NCI-H1048 (cell line): ENCODE measurements around the gene PLXNA2.

Experiments
- DNase-seq: peaks from one replicate; lab custom pipeline; 2025; lab: John Stamatoyannopoulos, UW

PLXNA2 gene

DNA sequence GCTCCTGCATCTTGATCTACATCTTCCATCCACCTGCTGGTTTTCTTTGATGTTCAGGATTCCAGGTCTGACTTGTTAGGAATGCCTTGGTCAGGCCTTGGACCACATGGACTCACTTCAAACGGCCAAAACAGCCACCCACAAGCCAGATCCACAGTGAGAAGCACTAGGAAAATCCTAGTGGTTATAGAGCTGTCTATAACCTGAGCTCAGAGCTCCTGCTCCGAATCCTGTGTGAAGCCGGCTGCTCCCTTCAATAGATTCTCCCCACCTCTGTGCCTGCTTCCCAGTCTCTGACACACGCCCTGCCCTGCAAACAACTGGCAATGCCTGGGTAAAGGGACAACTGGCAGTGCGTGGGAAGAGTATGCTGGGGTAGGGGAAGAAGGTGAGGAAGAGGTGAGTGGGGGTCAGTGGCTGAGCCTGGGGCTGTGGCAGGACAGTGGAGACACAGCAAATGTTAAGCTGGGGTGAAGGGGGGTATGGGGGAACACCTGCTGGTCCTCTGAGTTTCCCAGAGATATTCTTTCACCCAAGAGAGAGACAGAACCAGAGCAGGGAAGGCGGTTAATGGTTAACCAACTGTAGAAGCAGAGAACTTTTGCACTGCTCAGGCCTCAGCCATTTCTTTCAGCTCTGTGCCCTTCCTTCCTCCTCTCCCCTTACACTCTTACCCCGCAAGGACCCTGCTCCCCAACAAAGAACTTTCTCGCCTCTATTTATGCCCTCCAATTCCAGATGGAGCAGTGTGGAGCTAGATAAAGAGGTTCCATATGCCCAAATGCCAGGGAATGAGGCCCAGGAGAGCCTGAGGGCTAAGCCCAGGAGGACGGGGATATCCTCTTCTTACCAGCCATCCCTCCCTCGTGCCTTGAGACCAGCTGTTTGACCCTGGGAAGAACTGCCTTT lies 4.5 kb downstream of the PLXNA2 start:
- DNase-seq = no peak

DNA sequence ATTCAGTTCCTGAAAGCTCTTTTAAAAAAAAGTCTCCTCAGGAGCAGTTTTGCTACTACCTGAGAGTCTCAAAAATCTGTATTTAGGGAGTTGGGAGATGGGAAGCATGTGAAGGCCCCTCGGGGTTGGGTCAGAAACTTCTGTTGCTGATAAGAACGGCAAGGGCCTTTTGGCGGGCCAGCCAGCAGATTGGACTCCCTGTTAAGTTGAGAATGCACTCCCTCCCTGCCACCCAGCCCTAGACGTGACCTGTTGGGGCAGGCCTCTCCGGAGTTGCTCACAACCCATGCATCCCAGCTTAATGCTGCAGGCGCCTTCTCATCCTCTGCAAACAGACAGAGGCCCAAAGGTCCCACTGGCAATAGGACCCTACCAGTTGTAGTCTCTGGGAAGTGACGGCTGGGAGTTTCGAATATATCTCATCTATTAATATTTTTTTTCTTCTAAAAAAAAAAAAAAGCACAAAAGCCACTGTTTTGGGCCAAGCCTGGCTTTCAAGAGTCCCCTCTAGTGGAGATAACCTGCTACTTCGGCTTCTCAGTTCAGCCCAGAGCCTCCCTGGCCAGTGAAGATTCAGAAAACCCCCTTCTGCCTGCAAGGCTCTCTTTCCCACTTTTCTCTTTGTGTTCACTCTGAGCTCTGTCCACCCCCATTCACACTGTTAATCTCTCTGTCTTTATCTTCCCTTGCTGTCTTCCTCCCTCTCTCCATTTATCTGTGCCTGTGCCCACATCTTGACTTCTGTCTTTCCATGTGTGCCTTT lies 5.3 kb downstream of the PLXNA2 start:
- DNase-seq = no peak

DNA sequence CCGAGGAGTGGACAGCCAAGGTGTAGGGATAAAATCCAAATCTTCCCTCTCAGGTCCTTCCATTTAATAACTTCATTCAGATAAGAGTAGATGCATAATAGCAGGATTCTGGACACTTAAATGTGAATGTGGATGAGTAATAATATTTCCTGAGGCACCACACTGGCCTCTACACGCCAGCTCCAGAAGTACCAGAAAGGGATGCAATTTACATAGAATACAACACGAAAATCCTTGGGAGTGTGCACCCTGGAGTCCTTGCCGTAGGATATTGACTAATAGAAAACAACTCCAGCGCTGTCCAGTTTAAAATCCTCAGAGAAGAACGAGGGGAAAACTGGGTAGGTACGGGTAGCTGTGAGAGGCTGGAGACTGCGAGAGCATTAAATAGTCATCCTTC lies 6.9 kb downstream of the PLXNA2 start:
- DNase-seq = no peak

DNA sequence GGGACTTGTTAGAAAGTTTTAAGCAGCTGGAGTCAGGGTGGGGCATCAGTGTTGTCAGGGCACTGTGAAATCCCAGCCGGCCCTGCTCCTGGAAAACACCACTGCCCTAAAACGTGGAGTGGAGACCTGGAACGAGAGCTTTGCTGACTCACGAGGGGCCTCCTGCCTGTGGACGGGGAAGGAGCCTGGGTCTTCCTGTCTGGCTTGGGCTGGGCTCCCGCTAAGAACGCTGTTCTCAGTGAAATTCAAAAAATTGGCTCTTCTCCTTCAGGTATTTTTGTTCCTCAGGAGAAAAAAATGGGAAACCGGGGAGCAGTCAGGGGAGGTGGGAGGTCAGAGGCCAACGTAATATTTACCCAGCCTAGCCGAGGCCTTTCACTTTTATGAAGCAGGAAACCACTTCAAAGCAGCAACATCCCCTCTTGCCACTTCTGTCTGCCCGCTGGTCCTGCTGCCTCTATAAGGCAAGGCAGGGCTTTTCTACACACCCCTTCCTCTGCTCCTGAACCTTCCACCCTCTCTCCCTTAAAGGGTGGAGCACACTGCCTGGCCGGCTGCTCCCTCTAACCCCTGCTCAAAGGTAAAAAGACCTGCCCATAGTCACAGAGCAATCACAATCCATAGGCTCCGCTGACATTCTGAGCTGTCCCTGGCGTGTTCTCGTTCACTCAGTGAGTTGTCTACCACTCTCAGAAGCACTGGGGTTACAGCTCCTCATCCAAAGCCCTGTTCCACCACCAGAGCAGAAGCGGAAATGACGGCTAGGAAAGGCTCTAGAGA lies 8.0 kb downstream of the PLXNA2 start:
- no peak for DNase-seq

DNA sequence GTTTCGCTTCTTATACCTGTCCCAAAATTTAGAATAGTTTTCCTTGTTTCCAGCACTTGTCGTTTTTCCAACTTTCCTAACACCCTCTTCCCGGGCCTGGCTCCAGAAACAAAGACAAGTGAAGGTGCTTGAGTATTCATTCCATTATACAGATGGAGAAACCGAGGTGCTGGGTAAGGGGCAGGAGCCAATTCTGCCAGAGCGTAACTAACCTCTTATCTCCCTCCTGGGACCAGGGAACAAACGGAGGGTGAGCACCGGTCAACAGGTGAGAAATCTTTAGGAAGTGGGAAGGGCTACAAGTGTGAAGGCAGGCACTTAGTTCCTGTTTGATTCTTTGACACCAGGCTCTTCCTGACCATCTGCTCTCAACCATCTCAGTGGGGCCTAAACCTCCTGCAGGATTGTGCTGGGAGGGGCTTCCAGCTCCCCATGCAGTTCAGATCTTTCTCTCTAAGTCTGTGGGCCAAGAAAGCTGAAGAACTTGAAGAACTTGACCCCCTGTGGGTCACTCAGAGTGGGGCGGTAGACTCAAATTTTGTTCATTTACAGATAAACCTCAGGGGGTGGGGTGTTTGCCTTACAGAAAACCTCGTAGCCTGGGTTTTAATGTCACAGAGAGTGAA lies 8.7 kb downstream of the PLXNA2 start:
- DNase-seq = no peak

DNA sequence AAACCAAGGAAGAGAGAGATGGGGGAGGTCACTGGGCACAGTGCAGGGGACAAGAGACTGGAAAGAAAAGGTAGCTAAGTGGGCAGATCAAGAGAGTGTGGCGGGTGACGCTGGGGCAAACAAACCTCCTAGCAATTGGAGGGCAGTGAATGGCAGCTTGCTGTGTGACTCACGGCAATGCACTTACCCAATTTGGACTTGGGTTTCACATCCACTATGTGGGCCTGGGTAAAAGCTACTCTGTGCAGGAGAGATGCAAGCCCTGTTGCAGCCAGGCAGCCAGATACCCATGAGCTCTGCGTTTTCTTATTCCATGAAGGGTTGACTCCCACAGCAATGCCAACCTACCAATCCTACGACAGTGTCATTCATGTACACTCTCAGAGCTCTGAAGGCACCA lies 9.5 kb downstream of the PLXNA2 start:
- DNase-seq = no peak

DNA sequence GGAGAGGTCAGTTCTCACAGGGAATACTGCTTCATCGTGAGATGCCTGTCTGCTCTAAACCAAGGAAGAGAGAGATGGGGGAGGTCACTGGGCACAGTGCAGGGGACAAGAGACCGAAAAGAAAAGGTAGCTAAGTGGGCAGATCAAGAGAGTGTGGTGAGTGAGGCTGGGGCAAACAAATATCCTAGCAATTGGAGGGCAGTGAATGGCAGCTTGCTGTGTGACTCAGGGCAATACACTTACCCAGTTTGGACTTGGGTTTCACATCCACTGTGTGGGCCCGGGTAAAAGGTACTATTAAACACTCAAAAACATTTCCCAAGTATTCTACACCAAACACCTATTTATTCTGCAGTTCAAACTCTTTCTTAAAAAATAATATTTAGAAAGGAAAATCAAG lies 10.2 kb downstream of the PLXNA2 start:
- DNase-seq = no peak

DNA sequence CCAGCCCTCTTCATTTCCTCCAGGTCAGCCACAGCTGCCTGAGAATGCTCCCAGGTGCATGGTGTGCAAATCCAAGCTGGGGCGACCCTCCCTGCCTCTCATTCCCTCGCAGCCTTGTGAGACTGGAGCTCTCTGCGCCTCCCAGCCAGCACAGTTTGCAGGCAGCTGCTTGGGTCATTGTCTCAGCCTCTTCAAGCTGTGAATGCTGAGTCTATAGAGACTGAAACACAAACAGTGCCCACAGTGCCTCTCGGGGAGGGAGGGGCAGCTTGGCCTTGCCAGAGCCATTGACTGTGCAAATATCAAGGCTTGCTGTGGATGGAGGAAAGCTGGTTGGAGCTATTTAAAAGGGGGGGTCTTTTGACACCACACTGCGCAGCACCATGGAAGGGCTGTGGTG lies 10.6 kb downstream of the PLXNA2 start:
- no peak for DNase-seq

DNA sequence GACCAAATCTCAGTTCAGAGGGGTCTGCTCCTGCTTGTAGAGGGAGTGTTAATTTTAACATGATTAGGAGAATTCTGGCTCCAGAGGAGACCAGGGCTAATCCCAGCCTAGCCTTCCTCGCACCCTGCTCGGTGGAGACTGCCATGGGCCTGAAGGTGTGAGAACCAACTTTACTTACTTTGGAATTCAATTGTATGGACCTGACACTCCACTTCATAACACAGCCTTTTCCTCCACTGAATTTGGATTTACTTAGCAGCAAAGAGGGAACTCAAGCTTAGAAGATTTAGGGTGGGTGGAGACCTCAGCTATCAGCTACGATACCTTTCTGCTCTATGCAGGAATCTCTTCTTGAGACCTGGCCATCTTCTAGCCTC lies 11.5 kb downstream of the PLXNA2 start:
- no peak for DNase-seq

DNA sequence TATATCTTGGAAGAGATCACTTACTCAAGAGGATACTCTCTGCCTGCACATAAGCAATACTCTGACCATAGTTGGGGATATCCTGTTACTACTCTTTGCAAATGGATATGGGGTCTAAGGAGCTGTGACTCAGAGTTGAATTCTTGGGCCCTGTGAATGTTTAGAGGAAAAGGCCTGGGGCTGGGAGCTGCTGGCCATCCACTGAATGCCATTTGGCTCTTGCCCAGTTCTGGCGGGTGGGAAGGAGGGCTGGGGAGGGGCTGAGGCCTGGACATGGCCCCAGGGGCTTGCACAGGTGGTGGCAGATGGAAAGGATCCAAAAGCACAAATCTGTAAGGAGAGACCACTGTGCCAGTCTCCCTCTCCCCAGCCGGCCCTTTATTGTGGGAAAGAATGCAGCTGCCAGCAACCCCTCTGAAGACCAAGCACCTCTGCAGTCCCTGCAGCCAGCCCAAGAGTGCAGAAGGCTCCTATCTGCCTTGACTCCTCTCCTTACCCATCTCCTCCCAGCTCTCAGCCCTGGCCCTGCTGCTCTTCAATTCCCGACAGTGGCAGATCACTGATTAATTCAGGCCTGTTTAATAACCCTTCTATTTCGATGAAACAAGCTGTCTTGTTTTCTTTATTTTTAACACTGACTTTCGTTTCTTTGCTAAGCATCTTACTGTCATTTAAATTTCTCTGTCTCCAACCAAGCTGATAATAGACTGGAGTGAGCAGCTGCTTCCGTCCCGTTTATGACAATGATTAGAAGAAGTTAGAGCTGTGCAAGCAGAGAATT lies 12.1 kb downstream of the PLXNA2 start:
- DNase-seq = no peak

DNA sequence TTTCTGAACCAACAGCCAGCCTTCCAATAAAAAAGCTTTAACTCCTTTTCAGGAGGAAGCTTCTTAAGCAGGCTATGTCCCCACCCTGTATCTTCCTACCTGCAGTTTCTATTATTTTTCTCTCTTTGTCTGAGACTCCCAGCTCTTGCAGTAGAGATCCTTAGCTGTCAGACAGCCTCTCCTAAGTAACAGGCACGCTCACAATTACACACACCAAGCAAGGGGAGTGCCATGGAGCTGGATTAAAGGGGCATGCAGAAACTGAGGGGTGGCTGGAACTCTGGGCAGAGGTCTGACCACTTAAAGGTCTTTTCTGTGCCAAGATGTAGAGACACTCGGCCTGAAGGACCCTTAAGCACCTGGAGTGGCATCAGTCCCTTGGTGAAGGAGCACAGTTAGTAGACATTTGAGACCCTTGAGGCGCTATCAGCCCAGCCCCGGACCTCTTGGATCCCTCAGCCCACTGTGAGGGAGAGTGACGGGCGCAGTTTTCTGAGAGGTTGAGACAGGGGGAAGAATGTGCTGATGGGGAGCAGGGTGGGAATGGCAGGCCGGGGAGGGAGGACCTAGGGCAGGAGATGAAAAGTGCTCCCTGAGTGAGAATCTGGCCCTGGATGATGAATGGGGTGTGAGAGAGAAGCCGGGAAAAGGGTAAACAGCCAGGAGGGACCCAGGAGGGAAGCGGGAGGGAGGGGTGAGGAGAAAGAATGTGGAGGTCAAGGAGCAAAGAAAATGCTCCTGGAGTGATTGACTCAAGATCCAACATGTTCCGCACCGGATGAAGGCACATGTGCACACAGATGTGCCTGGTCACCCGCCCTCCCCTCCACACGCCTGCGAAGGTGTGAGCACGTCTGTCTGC lies 13.3 kb downstream of the PLXNA2 start:
- no peak for DNase-seq

DNA sequence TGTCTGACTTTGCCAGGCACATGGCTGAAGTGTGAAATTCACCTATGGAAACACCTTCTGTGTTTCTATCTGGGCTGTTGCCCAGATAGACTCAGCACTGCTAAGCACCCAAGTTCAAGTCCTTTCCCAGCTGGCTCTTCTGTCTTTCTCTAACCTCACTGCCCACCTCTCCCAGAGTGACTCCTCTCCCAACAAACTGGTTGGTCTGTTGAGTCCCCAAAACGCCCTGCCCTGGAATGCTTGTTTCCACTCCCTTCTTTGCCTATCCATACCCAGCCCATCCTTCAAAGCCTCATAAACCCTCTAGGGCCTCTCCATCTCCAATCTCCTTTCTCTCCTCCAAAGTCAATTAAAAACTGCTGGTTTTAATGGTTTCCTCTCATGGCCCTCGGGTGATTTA lies 15.6 kb downstream of the PLXNA2 start:
- DNase-seq = no peak

DNA sequence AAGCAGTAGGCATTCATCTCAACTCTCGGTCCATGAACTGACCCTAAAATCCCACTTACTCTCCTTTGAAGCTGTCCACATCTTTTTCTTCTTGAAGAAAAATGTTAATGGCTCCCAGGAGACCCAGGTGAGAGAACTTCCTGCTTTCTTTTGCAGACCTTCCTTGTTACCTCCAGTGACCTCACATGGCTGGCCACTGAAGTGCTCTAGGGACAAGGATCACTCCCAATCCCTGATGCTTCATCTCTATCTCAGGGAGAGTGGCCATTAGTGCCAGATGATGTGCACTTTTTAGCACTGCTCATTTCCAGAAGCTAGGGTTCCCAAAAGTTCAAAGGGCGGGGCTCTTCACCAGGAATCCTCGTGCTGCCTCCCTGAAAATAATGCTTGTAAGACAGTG lies 16.2 kb downstream of the PLXNA2 start:
- DNase-seq = no peak

DNA sequence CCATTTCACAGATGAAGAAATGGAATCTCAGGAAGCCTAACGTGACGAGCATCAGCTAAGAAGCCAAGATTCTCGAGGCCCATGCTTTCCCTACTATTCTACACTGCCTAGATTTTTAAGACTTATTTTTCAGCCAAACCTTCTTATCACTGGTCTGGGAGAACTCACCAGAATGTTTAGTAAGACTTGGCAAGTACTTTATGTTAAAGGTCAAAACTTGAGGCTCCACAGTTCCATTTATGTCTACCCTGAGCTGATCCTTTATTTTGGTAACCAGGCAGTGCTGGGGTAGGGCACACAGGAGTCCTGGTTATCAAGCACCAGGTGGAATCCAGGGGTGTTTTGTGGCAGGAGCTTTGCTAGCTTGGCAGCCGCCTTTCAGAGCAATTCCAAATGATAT lies 16.8 kb downstream of the PLXNA2 start:
- no peak for DNase-seq

DNA sequence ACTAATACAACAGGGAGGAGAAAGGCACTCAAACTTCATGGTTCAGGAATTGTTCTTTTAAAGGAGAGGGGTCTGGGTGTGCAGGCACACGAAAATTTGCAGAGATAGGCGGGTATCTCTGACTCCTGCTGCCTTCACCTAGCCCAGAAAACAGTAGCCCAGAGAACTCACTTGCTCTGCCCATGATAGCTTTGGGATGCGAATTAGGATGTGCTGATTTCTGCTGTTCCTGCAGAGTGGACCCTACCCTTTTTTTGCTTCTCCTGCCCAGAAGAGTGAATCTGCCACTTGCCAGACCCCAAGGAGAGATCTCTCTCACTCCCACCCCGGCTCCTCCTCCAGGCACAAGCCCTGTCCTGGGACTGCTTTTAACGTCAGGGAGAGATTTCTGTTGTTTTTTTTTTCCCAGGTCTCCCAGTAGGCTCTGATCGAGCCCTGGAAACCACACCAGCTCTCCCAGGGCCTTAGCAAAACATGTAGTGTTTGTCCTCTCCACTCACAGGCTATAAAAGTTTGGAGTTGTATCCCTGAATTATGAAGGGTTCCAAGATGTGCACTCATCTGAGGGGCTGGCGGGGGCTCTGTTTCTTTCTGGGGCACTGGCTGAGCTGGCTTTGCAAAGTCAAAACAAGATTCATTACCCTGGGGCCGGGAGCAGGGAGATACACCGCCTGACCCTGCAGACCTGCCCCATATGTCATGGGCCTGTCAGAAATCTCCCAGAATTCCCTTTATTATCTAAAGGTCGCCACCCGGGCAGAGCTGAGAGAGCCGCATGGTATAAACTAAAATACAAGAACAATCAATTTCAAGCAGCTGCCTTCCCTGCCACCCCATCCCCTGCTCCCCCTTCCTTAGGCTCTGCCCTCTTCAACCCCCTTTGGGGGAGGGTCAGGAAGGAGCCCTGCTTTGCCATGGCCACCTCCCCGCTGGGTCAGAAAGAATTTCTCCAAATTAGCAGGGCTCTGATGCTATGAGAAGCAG lies 17.9 kb downstream of the PLXNA2 start:
- no peak for DNase-seq

DNA sequence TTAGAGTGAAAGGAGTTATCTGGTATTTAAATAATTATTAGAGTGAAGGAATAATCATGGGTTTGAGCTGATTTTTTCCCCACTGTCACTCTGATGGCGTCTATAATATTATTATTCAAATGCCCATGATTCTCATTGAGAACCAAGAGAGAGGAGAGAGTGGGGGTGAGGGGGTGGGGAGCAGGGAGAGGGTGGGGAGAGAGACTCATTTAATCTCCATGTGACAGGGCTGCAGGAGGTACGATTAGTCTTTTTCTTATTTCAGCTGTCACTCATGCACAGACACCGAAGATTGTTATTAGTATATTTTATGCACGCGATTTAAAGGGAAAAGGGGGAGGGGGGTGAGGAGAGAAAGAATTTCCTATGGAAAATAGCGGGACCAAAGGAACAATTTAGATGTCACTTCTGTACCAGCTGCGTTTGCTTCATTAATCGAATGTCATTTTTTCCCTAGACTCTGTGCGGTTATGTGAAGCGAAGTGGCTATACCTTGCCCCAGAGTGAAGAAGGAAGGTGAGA lies 19.9 kb downstream of the PLXNA2 start:
- no peak for DNase-seq

DNA sequence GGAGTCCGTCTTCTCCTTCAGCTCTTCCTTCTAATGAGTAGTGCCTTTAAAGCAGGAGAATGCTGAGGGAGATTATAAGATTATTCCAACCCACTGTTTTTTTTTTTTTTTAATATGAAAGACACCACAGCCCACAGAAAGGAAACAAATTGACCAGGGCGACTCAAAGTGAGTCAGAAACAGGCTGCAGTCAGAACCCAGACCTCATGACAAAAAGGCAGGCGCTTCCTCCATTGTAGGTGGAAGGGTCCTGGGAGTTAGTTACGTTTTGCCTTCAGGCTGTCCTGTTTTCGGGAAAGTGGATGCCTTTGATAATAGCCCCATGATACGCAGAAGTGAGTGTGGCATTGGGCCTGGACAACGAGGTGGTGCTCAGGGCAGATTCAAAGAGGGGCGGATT lies 21.0 kb downstream of the PLXNA2 start:
- no peak for DNase-seq

DNA sequence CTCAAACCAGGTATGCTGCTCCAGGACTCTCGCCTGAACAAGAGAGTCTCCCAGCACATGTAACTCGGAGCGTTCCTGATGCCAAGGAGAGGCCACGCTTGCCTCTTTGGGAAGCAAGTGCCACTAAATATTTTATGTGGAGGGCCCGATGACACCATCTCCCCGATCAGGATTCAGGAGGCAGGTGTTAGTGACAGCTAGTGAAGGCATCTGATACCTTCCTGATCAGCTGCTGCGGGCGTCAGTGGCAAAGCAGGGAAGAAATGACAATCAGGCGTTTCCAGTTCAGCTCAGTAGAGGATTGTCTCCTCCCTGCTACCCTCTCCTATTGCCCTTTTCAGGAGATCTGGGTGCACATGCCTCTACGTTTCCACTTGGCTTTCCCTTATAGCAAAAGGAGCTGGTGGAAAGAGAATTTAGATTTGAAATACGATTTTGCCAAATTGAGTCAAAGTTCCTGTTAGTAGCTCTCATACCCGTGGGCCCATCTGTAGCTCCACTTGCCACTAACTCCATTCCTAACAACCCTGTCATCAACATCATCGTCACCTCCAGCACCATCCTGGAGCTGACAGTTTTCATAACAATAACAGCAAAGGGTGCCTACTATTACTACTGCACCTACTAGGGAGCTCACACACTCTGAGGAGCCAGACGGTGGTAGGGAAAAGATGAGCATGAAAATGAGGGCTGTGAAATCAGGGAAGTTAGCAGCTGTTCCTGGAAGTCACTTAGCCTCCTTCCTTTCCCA lies 21.6 kb downstream of the PLXNA2 start:
- no peak for DNase-seq
